H9 (cell line): ENCODE measurements around the gene BORCS8. TPM values are rescaled to one million over a fixed set of nuclear protein-coding genes. Genes with fewer than 3 reads are reported as not detected.

Source experiments
- DNase-seq: peaks from one replicate; pipeline ENCODE4 v3.0.0-alpha.2; 2017
- H2AFZ ChIP-seq: one replicate; pipeline ENCODE4 v1.6.1; 2013; ENCODE audit warnings: mild to moderate bottlenecking, low read length, control low read depth, moderate library complexity
- H2AK5ac ChIP-seq: 2 replicates; pipeline ENCODE4 v1.6.1; 2013; ENCODE audit warnings: low read length, control low read depth, mixed read lengths; ENCODE audit not compliant: insufficient read length
- H2BK120ac ChIP-seq: one replicate; pipeline ENCODE4 v1.6.1; 2013; ENCODE audit warnings: low read depth, mild to moderate bottlenecking, low read length, control low read depth, inconsistent platforms; ENCODE audit not compliant: poor library complexity, severe bottlenecking
- H2BK12ac ChIP-seq: 2 replicates; pipeline ENCODE4 v1.6.1; 2013; ENCODE audit warnings: low read length, control low read depth, mixed read lengths, low read depth; ENCODE audit not compliant: insufficient read length
- H2BK15ac ChIP-seq: 2 replicates; pipeline ENCODE4 v1.6.1; 2013; ENCODE audit warnings: low read depth, low read length, control low read depth
- H2BK20ac ChIP-seq: one replicate; pipeline ENCODE4 v1.6.1; 2013; ENCODE audit warnings: low read depth, mild to moderate bottlenecking, low read length, control low read depth, inconsistent platforms; ENCODE audit not compliant: poor library complexity, severe bottlenecking
- H2BK5ac ChIP-seq: 2 replicates; pipeline ENCODE4 v1.6.1; 2013; ENCODE audit warnings: low read length, control low read depth, mixed read lengths; ENCODE audit not compliant: insufficient read length
- H3K14ac ChIP-seq: 2 replicates; pipeline ENCODE4 v1.6.1; 2013; ENCODE audit warnings: low read length, control low read depth; ENCODE audit not compliant: insufficient read depth
- H3K18ac ChIP-seq: 2 replicates; pipeline ENCODE4 v1.6.1; 2013; ENCODE audit warnings: low read depth, mild to moderate bottlenecking, mixed read lengths, low read length, control low read depth; ENCODE audit not compliant: insufficient read length
- H3K23ac ChIP-seq: 2 replicates; pipeline ENCODE4 v1.6.1; 2013; ENCODE audit warnings: low read length, control low read depth, mixed read lengths, low read depth; ENCODE audit not compliant: insufficient read length
- H3K23me2 ChIP-seq: 2 replicates; pipeline ENCODE4 v1.6.1; 2013; ENCODE audit warnings: low read depth, mild to moderate bottlenecking, mixed read lengths, low read length, control low read depth; ENCODE audit not compliant: insufficient read length, poor library complexity, severe bottlenecking
- H3K27ac ChIP-seq: 2 replicates; pipeline ENCODE4 v1.5.1; 2013; ENCODE audit warnings: low read length, control low read depth, mixed read lengths, low read depth; ENCODE audit not compliant: insufficient read length
- H3K27me3 ChIP-seq: 2 replicates; pipeline ENCODE4 v1.6.1; 2013; ENCODE audit warnings: low read length, control low read depth, inconsistent platforms; ENCODE audit not compliant: insufficient read depth
- H3K4ac ChIP-seq: 2 replicates; pipeline ENCODE4 v1.6.1; 2013; ENCODE audit warnings: low read depth, mild to moderate bottlenecking, control low read depth, inconsistent platforms, low read length, moderate library complexity
- H3K4me1 ChIP-seq: 2 replicates; pipeline ENCODE4 v1.6.1; 2013; ENCODE audit warnings: low read length, control low read depth, inconsistent platforms; ENCODE audit not compliant: insufficient read depth
- H3K4me2 ChIP-seq: 2 replicates; pipeline ENCODE4 v1.6.1; 2013; ENCODE audit warnings: low read length, control low read depth, mixed read lengths; ENCODE audit not compliant: insufficient read length, insufficient read depth
- H3K56ac ChIP-seq: 2 replicates; pipeline ENCODE4 v1.6.1; 2013; ENCODE audit warnings: low read depth, mild to moderate bottlenecking, mixed read lengths, low read length, control low read depth; ENCODE audit not compliant: insufficient read length
- H3K79me1 ChIP-seq: 2 replicates; pipeline ENCODE4 v1.6.1; 2013; ENCODE audit warnings: low read depth, mild to moderate bottlenecking, moderate library complexity, low read length, control low read depth, inconsistent platforms; ENCODE audit not compliant: insufficient read depth, poor library complexity, severe bottlenecking
- H3K79me2 ChIP-seq: 2 replicates; pipeline ENCODE4 v1.6.1; 2013; ENCODE audit warnings: low read length, control low read depth, inconsistent platforms; ENCODE audit not compliant: insufficient read depth
- H3K9ac ChIP-seq: 2 replicates; pipeline ENCODE4 v1.6.1; 2013; ENCODE audit warnings: low read length, control low read depth, mixed read lengths; ENCODE audit not compliant: insufficient read length; ENCODE audit errors: extremely low read depth
- H3K9me3 ChIP-seq: one replicate; pipeline ENCODE4 v1.6.1; 2013; ENCODE audit warnings: low read depth, low read length, inconsistent platforms; ENCODE audit not compliant: control insufficient read depth
- H3T11ph ChIP-seq: one replicate; pipeline ENCODE4 v1.6.1; 2013; ENCODE audit warnings: mild to moderate bottlenecking, low read length, control low read depth, inconsistent platforms
- H4K20me1 ChIP-seq: one replicate; pipeline ENCODE4 v1.6.1; 2013; ENCODE audit not compliant: control insufficient read depth, insufficient read length, insufficient read depth
- H4K5ac ChIP-seq: 2 replicates; pipeline ENCODE4 v1.6.1; 2013; ENCODE audit warnings: low read depth, mild to moderate bottlenecking, mixed read lengths, low read length, control low read depth; ENCODE audit not compliant: insufficient read length
- H4K8ac ChIP-seq: replicated peaks from 2 replicates; pipeline ENCODE4 v1.6.1; 2013; ENCODE audit warnings: low read length, control low read depth, mixed read lengths, low read depth; ENCODE audit not compliant: insufficient read length
- H4K91ac ChIP-seq: 2 replicates; pipeline ENCODE4 v1.6.1; 2013; ENCODE audit warnings: low read depth, mild to moderate bottlenecking, moderate library complexity, mixed read lengths, low read length, control low read depth; ENCODE audit not compliant: insufficient read length
- H3K27ac Mint-ChIP-seq, 3 experiments: 2 replicates in 2 of 3; 3 replicates in 1 of 3; pipeline ENCODE4 v1.8.0; 2020 to 2021; ENCODE audit warnings: mixed read lengths in 3 of 3, mild to moderate bottlenecking in 1 of 3, moderate library complexity in 1 of 3
- H3K27me3 Mint-ChIP-seq: 2 replicates; pipeline ENCODE4 v1.8.0; 2021; ENCODE audit warnings: low read depth, mild to moderate bottlenecking, moderate library complexity, mixed read lengths
- H3K36me3 Mint-ChIP-seq, 3 experiments: 2 replicates in 2 of 3; 3 replicates in 1 of 3; pipeline ENCODE4 v1.8.0; 2020 to 2021; ENCODE audit warnings: low read depth in 3 of 3, mixed read lengths in 3 of 3; ENCODE audit not compliant: insufficient read depth in 1 of 3
- H3K4me1 Mint-ChIP-seq, 2 experiments: 2 replicates each; pipeline ENCODE4 v1.8.0; 2020; ENCODE audit warnings: mixed read lengths in 2 of 2
- H3K4me3 Mint-ChIP-seq, 2 experiments: 2 replicates in 1 of 2; 3 replicates in 1 of 2; pipeline ENCODE4 v1.8.0; 2020 to 2021; ENCODE audit warnings: mild to moderate bottlenecking in 2 of 2, mixed read lengths in 2 of 2, moderate library complexity in 1 of 2
- H3K9me3 Mint-ChIP-seq, 2 experiments: 2 replicates in 1 of 2; 3 replicates in 1 of 2; pipeline ENCODE4 v1.8.0; 2020; ENCODE audit warnings: mild to moderate bottlenecking in 2 of 2, mixed read lengths in 2 of 2, moderate library complexity in 1 of 2
- CTCF ChIP-seq: fragments of 200-600 bp; sonication (generic); conservative IDR thresholded peaks from 3 replicates; pipeline ENCODE4 v1.8.0; 2021; ENCODE audit warnings: antibody characterized with exemption, mild to moderate bottlenecking
- WGBS: extraction: QIAGEN DNeasy Blood & Tissue Kit; methylation state at CpG from one replicate; pipeline ENCODE4 v1.1.7; 2013; ENCODE audit warnings: missing lambda C conversion rate, low lambda C conversion rate, mixed read lengths; ENCODE audit not compliant: insufficient read length; ENCODE audit errors: extremely low coverage; 5-methylcytosine and 5-hydroxymethylcytosine counted together
- total RNA-seq: library from RNA; stranded (reverse); gene quantifications from 2 replicates; pipeline ENCODE4 v1.2.1, GENCODE V29; 2021

The BORCS8 gene
- total RNA-seq, 1 experiment from 2014 or later = 20.4 TPM

- Histone ChIP-seq H2BK15ac (no peak overlapping the region), H3K79me1 (no peaks in the 10 kb centered on the region), H4K20me1 (no peaks in the 10 kb centered on the region), H3K4me1 (no peaks in the 10 kb centered on the region), H3K4me2 (peak overlapping the region; percentile 41), H2AFZ (no peak overlapping the region), H2BK120ac (no peak overlapping the region), H3K18ac (no peak overlapping the region), H4K5ac (no peak overlapping the region), H2AK5ac (no peak overlapping the region), H3K79me2 (no peaks in the 10 kb centered on the region), H3K27ac (no peak overlapping the region), H3K4ac (no peak overlapping the region), H3K9ac (no peak overlapping the region), H2BK12ac (no peak overlapping the region), H4K8ac (no peak overlapping the region), H3K23me2 (no peaks in the 10 kb centered on the region), H3K23ac (no peak overlapping the region), H3K14ac (no peak overlapping the region), H2BK20ac (no peak overlapping the region), H3K27me3 (peaks cover 6% of the 10 kb centered on the region; the same call in 1 of the 2 replicates), H3T11ph (no peak overlapping the region), H3K9me3 (no peaks in the 10 kb centered on the region), H2BK5ac (no peak overlapping the region), H3K56ac (no peak overlapping the region), H4K91ac (no peak overlapping the region)
- no peaks in the 10 kb centered on the region for H3K9me3 Mint-ChIP-seq
- no peaks in the 10 kb centered on the region for H3K36me3 Mint-ChIP-seq
- peak overlapping the region; percentile 56 to 77 for H3K4me3 Mint-ChIP-seq
- H3K27ac Mint-ChIP-seq = 0 out of 7 replicates have a peak overlapping the region, but pooled peaks of 1 of the 3 experiments have one; percentile 18
- peaks cover 63% of the 10 kb centered on the region for H3K27me3 Mint-ChIP-seq
- TF ChIP-seq CTCF = no peak
- H3K4me1 Mint-ChIP-seq = peaks cover 18 to 32% of the 10 kb centered on the region in 2 experiments
- DNase-seq = no peak
- WGBS = no CpG with 5 or more reads among the region's 6 CpGs
These were observed 20.9 kb downstream of the BORCS8 start for GRCh38 chr19:19170873-19171672.
